HFFc6 (cell line): Measurements from ENCODE around the gene CHAF1A. TPM values are rescaled to one million over a fixed set of nuclear protein-coding genes. Genes with fewer than 3 reads are reported as not detected.
A peak's percentile ranks its signal among the peaks of the same experiment; 100 is the strongest.

Experiments used
- DNase-seq: peaks from one replicate; pipeline ENCODE4 v3.0.0-alpha.2; 2018
- H3K27ac Mint-ChIP-seq: 2 replicates; pipeline ENCODE4 v1.8.0; 2020; ENCODE audit warnings: mild to moderate bottlenecking, mixed read lengths
- H3K27me3 Mint-ChIP-seq: 2 replicates; pipeline ENCODE4 v1.8.0; 2021; ENCODE audit warnings: mild to moderate bottlenecking, moderate library complexity, mixed read lengths; ENCODE audit not compliant: insufficient read depth
- H3K36me3 Mint-ChIP-seq: 2 replicates; pipeline ENCODE4 v1.8.0; 2021; ENCODE audit warnings: low read depth, mixed read lengths
- H3K4me1 Mint-ChIP-seq: 2 replicates; pipeline ENCODE4 v1.8.0; 2020; ENCODE audit warnings: low read depth, mixed read lengths
- H3K4me3 Mint-ChIP-seq: 2 replicates; pipeline ENCODE4 v1.8.0; 2020; ENCODE audit warnings: mild to moderate bottlenecking, moderate library complexity, mixed read lengths
- H3K9me3 Mint-ChIP-seq: 2 replicates; pipeline ENCODE4 v1.8.0; 2020; ENCODE audit warnings: mild to moderate bottlenecking, mixed read lengths
- total RNA-seq, 6 experiments: library from RNA; stranded (reverse); fragmentation: NEBNext Ultra II Directional; extraction: Animal tissue kit (Norgen Biotek cat#: 25700); gene quantifications; 2 replicates in 1 of 6; 3 replicates in 5 of 6; pipeline ENCODE4 v1.2.3, GENCODE V29; 2021
- TF ChIP-seq, protein P1 (sequence below): fragments of 200-600 bp; sonication (generic); IDR thresholded peaks from 2 replicates; pipeline ENCODE4 v1.5.0; 2021; ENCODE audit warnings: antibody characterized with exemption, mild to moderate bottlenecking

CHAF1A gene
- total RNA-seq, 6 experiments from 2014 or later = 18.3 to 26.3 (median 24.4) TPM

- DNase-seq = no peak
- Mint-ChIP-seq H3K4me3 (no peak overlapping the region), H3K4me1 (peaks cover 34% of the 10 kb centered on the region), H3K27ac (no peak overlapping the region), H3K27me3 (0 out of 2 replicates have a peak, but pooled peaks cover 1% of the 10 kb centered on the region), H3K9me3 (no peaks in the 10 kb centered on the region), H3K36me3 (no peaks in the 10 kb centered on the region)
- TF ChIP-seq, protein P1, sequence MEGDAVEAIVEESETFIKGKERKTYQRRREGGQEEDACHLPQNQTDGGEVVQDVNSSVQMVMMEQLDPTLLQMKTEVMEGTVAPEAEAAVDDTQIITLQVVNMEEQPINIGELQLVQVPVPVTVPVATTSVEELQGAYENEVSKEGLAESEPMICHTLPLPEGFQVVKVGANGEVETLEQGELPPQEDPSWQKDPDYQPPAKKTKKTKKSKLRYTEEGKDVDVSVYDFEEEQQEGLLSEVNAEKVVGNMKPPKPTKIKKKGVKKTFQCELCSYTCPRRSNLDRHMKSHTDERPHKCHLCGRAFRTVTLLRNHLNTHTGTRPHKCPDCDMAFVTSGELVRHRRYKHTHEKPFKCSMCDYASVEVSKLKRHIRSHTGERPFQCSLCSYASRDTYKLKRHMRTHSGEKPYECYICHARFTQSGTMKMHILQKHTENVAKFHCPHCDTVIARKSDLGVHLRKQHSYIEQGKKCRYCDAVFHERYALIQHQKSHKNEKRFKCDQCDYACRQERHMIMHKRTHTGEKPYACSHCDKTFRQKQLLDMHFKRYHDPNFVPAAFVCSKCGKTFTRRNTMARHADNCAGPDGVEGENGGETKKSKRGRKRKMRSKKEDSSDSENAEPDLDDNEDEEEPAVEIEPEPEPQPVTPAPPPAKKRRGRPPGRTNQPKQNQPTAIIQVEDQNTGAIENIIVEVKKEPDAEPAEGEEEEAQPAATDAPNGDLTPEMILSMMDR = no peak
Measured at GRCh38 chr19:4405977-4406376, 3.5 kb downstream of the CHAF1A start.

GRCh38 chr19:4406626-4407025 lies 4.2 kb downstream of the CHAF1A start:
- TF ChIP-seq, protein P1 = no peak
- H3K9me3 Mint-ChIP-seq = no peaks in the 10 kb centered on the region
- H3K27ac Mint-ChIP-seq = no peak overlapping the region
- 0 out of 2 replicates have a peak, but pooled peaks cover 1% of the 10 kb centered on the region for H3K27me3 Mint-ChIP-seq
- DNase-seq = no peak
- H3K36me3 Mint-ChIP-seq = no peaks in the 10 kb centered on the region
- H3K4me3 Mint-ChIP-seq = no peak overlapping the region
- peaks cover 28% of the 10 kb centered on the region for H3K4me1 Mint-ChIP-seq

GRCh38 chr19:4409123-4409933 lies 6.9 kb downstream of the CHAF1A start:
- H3K27ac Mint-ChIP-seq = no peak overlapping the region
- TF ChIP-seq, protein P1 = no peak
- H3K27me3 Mint-ChIP-seq = no peaks in the 10 kb centered on the region
- no peak overlapping the region; the same call in 1 of the 2 replicates for H3K4me3 Mint-ChIP-seq
- no peak for DNase-seq
- peaks cover 17% of the 10 kb centered on the region for H3K4me1 Mint-ChIP-seq
- no peaks in the 10 kb centered on the region for H3K9me3 Mint-ChIP-seq
- H3K36me3 Mint-ChIP-seq = peaks cover 17% of the 10 kb centered on the region

DNA sequence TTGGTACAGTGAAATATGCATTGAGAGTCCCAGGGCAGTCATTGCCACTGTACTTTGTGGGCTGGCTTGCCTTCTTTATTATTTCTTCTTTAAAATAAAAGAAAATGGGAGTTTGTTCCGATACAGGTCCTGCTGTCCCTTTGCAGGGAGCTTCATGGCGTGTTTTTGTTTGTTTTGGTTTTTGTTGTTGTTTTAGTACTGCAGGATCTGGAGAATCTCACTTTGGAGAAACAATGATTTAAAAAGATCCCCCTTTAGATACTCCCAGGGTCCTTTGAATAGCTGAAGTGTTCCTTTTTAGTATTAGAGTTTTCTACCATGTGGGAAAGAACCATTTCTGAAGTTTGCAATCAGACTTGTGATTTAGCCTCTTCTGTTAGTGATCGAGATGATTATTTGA lies 11.1 kb downstream of the CHAF1A start:
- Mint-ChIP-seq H3K9me3 (no peaks in the 10 kb centered on the region), H3K27me3 (no peaks in the 10 kb centered on the region), H3K27ac (no peak overlapping the region), H3K4me3 (no peak overlapping the region), H3K36me3 (peaks cover 18% of the 10 kb centered on the region), H3K4me1 (peaks cover 26% of the 10 kb centered on the region)
- no peak for DNase-seq
- TF ChIP-seq, protein P1 = no peak

- H3K4me1 Mint-ChIP-seq = peaks cover 26% of the 10 kb centered on the region
- no peaks in the 10 kb centered on the region for H3K9me3 Mint-ChIP-seq
- no peak for DNase-seq
- H3K4me3 Mint-ChIP-seq = no peak overlapping the region
- no peaks in the 10 kb centered on the region for H3K27me3 Mint-ChIP-seq
- peaks cover 18% of the 10 kb centered on the region for H3K36me3 Mint-ChIP-seq
- TF ChIP-seq, protein P1 = no peak
- H3K27ac Mint-ChIP-seq = peak overlapping the region; percentile 54
Measured at GRCh38 chr19:4414144-4414799, 11.8 kb downstream of the CHAF1A start.
